ENCODE data around the gene LDAH.

The LDAH gene

DNA sequence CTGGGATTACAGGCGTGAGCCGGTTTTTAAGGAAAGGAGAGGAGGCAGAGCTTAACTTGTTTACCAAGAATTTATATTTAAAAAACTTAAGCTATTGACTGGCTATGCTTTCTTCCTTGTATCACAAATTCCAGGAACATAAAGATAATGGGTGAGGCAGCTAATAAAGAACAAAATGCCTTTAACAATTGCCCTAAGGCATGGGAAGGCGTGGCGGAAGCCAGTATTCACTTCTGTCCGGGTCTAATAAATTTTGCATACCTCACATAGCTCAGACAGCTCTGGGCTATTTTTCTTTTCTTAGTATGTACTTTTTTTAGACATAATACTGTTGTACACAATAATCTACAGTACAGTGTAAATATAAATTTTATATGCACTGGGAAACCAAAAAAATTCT lies 1.0 kb upstream of the LDAH start:
- Histone ChIP-seq H3K27ac (ENCODE audit: low read length) (no peak overlapping the region), H2AFZ (ENCODE audit: low read length) (no peak overlapping the region), H3K4me1 (ENCODE audit: low read length) (no peaks in the 10 kb centered on the region), H3K36me3 (replicated peaks; ENCODE audit: insufficient read depth, low read length) (no peaks in the 10 kb centered on the region), H4K20me1 (ENCODE audit: insufficient read depth, low read length) (no peaks in the 10 kb centered on the region), H3K79me2 (ENCODE audit: low read length) (peaks cover 15% of the 10 kb centered on the region), H3K4me3 (ENCODE audit: low read length) (no peak overlapping the region), H3K9me3 (replicated peaks; ENCODE audit: insufficient read depth, low read length) (no peaks in the 10 kb centered on the region), H3F3A (ENCODE audit: insufficient read depth, low read length) (peaks cover 7% of the 10 kb centered on the region; the same call in 1 of the 2 replicates), H3K4me2 (ENCODE audit: low read depth, low read length) (no peak overlapping the region), H3K9ac (ENCODE audit: low read length) (no peak overlapping the region), H3K9me2 (replicated peaks; ENCODE audit: insufficient read depth, low read length) (no peaks in the 10 kb centered on the region), H3K27me3 (replicated peaks; ENCODE audit: insufficient read depth, low read length) (no peaks in the 10 kb centered on the region)
- no peak for TF ChIP-seq CTCF (IDR thresholded peaks at IDR 0.05; ENCODE audit: low read length)
- no peak for TF ChIP-seq EZH2 (optimal IDR thresholded peaks at IDR 0.05; ENCODE audit: low read depth, low read length)
- no peak for TF ChIP-seq EZH2phosphoT487 (IDR thresholded peaks at IDR 0.05; ENCODE audit: low read length)
- DNase-seq, result no peak

DNA sequence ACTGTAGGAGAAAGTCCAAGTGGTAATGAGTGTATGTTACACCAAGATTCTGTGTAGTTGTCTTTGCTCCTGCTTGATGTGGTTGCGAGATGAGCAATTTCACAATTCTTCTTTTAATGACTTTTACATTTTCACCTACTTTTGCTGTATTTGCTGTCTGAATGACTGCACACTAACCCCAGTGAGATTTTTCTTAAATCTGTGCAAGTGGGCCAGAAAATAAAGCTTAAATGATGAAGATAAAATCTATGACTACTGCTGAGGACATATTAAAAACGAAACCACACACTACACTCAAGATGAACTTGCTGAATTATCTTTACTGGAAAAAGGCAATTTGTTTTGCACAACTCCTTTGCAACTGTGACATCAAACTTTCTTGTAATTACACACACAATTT lies 4.1 kb downstream of the LDAH start:
- no peaks in the 10 kb centered on the region for H3K4me1 ChIP-seq (ENCODE audit: low read length)

DNA sequence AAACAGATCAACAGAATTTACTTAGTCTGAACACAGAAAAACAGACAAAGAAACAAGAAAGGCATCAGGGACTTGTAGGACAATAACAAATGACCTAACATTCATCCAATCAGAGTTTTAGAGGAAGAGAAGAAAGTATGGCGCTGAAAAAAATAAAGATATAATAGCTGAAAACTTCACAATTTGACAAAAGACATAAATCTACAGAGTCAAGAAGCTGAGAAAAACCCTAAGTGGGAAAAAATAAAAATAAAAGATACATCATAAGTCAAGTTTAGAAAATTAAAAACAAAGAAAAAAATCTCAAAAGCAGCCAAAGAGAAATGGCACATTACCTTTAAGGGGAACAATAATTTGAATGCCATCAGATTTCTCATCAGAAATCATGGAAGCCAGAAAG lies 7.7 kb downstream of the LDAH start:
- Histone ChIP-seq H3K36me3 (replicated peaks; ENCODE audit: insufficient read depth, low read length) (no peaks in the 10 kb centered on the region), H3K79me2 (ENCODE audit: low read length) (peaks cover 42% of the 10 kb centered on the region), H3K9me2 (replicated peaks; ENCODE audit: insufficient read depth, low read length) (no peaks in the 10 kb centered on the region), H3K4me3 (ENCODE audit: low read length) (no peak overlapping the region), H3K27ac (ENCODE audit: low read length) (no peak overlapping the region), H3F3A (ENCODE audit: insufficient read depth, low read length) (no peaks in the 10 kb centered on the region), H4K20me1 (ENCODE audit: insufficient read depth, low read length) (no peaks in the 10 kb centered on the region), H3K9me3 (replicated peaks; ENCODE audit: insufficient read depth, low read length) (no peaks in the 10 kb centered on the region), H3K4me2 (ENCODE audit: low read depth, low read length) (no peak overlapping the region), H2AFZ (ENCODE audit: low read length) (no peak overlapping the region), H3K9ac (ENCODE audit: low read length) (no peak overlapping the region), H3K4me1 (ENCODE audit: low read length) (no peaks in the 10 kb centered on the region), H3K27me3 (replicated peaks; ENCODE audit: insufficient read depth, low read length) (no peaks in the 10 kb centered on the region)
- TF ChIP-seq CTCF (IDR thresholded peaks at IDR 0.05; ENCODE audit: low read length), result no peak
- TF ChIP-seq EZH2phosphoT487 (IDR thresholded peaks at IDR 0.05; ENCODE audit: low read length), result no peak
- no peak for DNase-seq

More for the DNA sequence above, 4.1 kb downstream of the LDAH start:
- H3K27ac ChIP-seq (ENCODE audit: low read length), result no peak overlapping the region
- H3K9ac ChIP-seq (ENCODE audit: low read length), result no peak overlapping the region
- H3K27me3 ChIP-seq (replicated peaks; ENCODE audit: insufficient read depth, low read length), result no peaks in the 10 kb centered on the region
- no peaks in the 10 kb centered on the region for H3K36me3 ChIP-seq (replicated peaks; ENCODE audit: insufficient read depth, low read length)
- H3K9me3 ChIP-seq (replicated peaks; ENCODE audit: insufficient read depth, low read length), result no peaks in the 10 kb centered on the region
- peaks cover 7% of the 10 kb centered on the region; the same call in 1 of the 2 replicates for H3F3A ChIP-seq (ENCODE audit: insufficient read depth, low read length)
- no peak overlapping the region for H2AFZ ChIP-seq (ENCODE audit: low read length)
- H3K79me2 ChIP-seq (ENCODE audit: low read length), result peaks cover 53% of the 10 kb centered on the region
- H3K4me3 ChIP-seq (ENCODE audit: low read length), result no peak overlapping the region
- H3K9me2 ChIP-seq (replicated peaks; ENCODE audit: insufficient read depth, low read length), result no peaks in the 10 kb centered on the region
- no peak for DNase-seq
- TF ChIP-seq EZH2phosphoT487 (IDR thresholded peaks at IDR 0.05; ENCODE audit: low read length) (no peak), CTCF (IDR thresholded peaks at IDR 0.05; ENCODE audit: low read length) (no peak), EZH2 (optimal IDR thresholded peaks at IDR 0.05; ENCODE audit: low read depth, low read length) (no peak)
- H4K20me1 ChIP-seq (ENCODE audit: insufficient read depth, low read length), result no peaks in the 10 kb centered on the region
- no peak overlapping the region for H3K4me2 ChIP-seq (ENCODE audit: low read depth, low read length)
